IMR-90 (cell line): Measurements from ENCODE around the gene CHIT1. TPM values are rescaled to one million over a fixed set of nuclear protein-coding genes. Genes with fewer than 3 reads are reported as not detected.

ENCODE experiments used
- ATAC-seq: fragments of 200-7000 bp; cut with Tn5 transposase; 2 replicates; pipeline ENCODE4 v1.9.1; 2020; ENCODE audit warnings: low read depth, mild to moderate bottlenecking, moderate library complexity
- BruUV-seq: library from RNA; stranded (reverse); fragments of 400-500 nt; replicated peaks from 2 replicates; lab custom pipeline; 2021; lab: Mats Ljungman, UMichigan
- CTCF ChIA-PET: fragments of 300-600 bp; formaldehyde crosslinking; extraction: SDS; loops from one replicate; lab custom pipeline; 2021; ENCODE audit warnings: antibody characterized with exemption; lab: Yijun Ruan, JAX
- POLR2A ChIA-PET: fragments of 300-600 bp; sonication (Branson Sonifier 250); formaldehyde crosslinking; loops from one replicate; lab custom pipeline; 2022; ENCODE audit warnings: antibody characterized with exemption; ENCODE audit not compliant: unreplicated experiment; lab: Charles Lee
- DNase-seq: peaks from one replicate; pipeline ENCODE4 v3.0.0; 2013
- H2AFZ ChIP-seq: replicated peaks from 2 replicates; pipeline ENCODE3; 2013; ENCODE audit warnings: low read length, mild to moderate bottlenecking; ENCODE audit not compliant: poor library complexity
- H2AK5ac ChIP-seq: 2 replicates; pipeline ENCODE4 v1.6.1; 2013; ENCODE audit warnings: low read depth, low read length, inconsistent platforms
- H2AK9ac ChIP-seq: replicated peaks from 2 replicates; pipeline ENCODE3; 2013; ENCODE audit warnings: mild to moderate bottlenecking, low read depth, low read length, moderate library complexity; ENCODE audit not compliant: poor library complexity
- H2BK120ac ChIP-seq: 2 replicates; pipeline ENCODE4 v1.6.1; 2013; ENCODE audit warnings: low read depth, low read length, inconsistent platforms
- H2BK15ac ChIP-seq: 3 replicates; pipeline ENCODE4 v1.6.1; 2013; ENCODE audit warnings: low read depth, low read length, inconsistent platforms
- H2BK20ac ChIP-seq: 2 replicates; pipeline ENCODE4 v1.6.1; 2013; ENCODE audit warnings: low read depth, mild to moderate bottlenecking, inconsistent platforms, low read length, moderate library complexity
- H2BK5ac ChIP-seq: 2 replicates; pipeline ENCODE4 v1.6.1; 2013; ENCODE audit warnings: mild to moderate bottlenecking, low read depth, low read length, inconsistent platforms; ENCODE audit not compliant: poor library complexity, severe bottlenecking
- H3K14ac ChIP-seq: replicated peaks from 2 replicates; pipeline ENCODE4 v1.6.1; 2013; ENCODE audit warnings: low read depth, low read length, inconsistent platforms
- H3K18ac ChIP-seq: 2 replicates; pipeline ENCODE4 v1.6.1; 2013; ENCODE audit warnings: low read depth, low read length, control low read depth
- H3K23ac ChIP-seq: 2 replicates; pipeline ENCODE4 v1.6.1; 2013; ENCODE audit warnings: low read depth, low read length, inconsistent platforms
- H3K27ac ChIP-seq: 2 replicates; pipeline ENCODE4 v1.5.1; 2013; ENCODE audit warnings: mild to moderate bottlenecking, control low read depth, low read length; ENCODE audit not compliant: insufficient read depth
- H3K27me3 ChIP-seq: 2 replicates; pipeline ENCODE4 v1.6.1; 2013; ENCODE audit warnings: low read length; ENCODE audit not compliant: control insufficient read depth, insufficient read depth
- H3K36me3 ChIP-seq: 2 replicates; pipeline ENCODE4 v1.6.1; 2013; ENCODE audit warnings: low read length, mixed read lengths; ENCODE audit not compliant: control insufficient read depth, insufficient read depth
- H3K4ac ChIP-seq: 2 replicates; pipeline ENCODE4 v1.6.1; 2013; ENCODE audit warnings: low read depth, low read length, inconsistent platforms
- H3K4me1 ChIP-seq: 2 replicates; pipeline ENCODE4 v1.6.1; 2013; ENCODE audit warnings: low read length, mixed read lengths; ENCODE audit not compliant: control insufficient read depth, insufficient read depth
- H3K4me2 ChIP-seq: 2 replicates; pipeline ENCODE4 v1.6.1; 2013; ENCODE audit warnings: low read depth, mild to moderate bottlenecking, control low read depth, low read length, moderate library complexity
- H3K4me3 ChIP-seq: 2 replicates; pipeline ENCODE4 v1.5.1; 2013; ENCODE audit warnings: low read depth, mild to moderate bottlenecking, control low read depth, low read length, moderate library complexity; ENCODE audit not compliant: insufficient read depth
- H3K56ac ChIP-seq: 2 replicates; pipeline ENCODE4 v1.6.1; 2013; ENCODE audit warnings: low read length, inconsistent platforms; ENCODE audit not compliant: insufficient read depth; ENCODE audit errors: extremely low read depth
- H3K79me1 ChIP-seq, 2 experiments: 2 replicates each; pipeline ENCODE4 v1.6.1; 2013; ENCODE audit warnings: low read length in 2 of 2, inconsistent platforms in 1 of 2, low read depth in 1 of 2
- H3K9ac ChIP-seq: 2 replicates; pipeline ENCODE4 v1.6.1; 2013; ENCODE audit warnings: low read depth, low read length, control low read depth
- H3K9me1 ChIP-seq: 2 replicates; pipeline ENCODE4 v1.6.1; 2013; ENCODE audit warnings: low read length, inconsistent platforms; ENCODE audit not compliant: insufficient read depth
- H3K9me3 ChIP-seq: 2 replicates; pipeline ENCODE4 v1.6.1; 2013; ENCODE audit warnings: low read length; ENCODE audit not compliant: control insufficient read depth, insufficient read depth
- H4K20me1 ChIP-seq: 2 replicates; pipeline ENCODE4 v1.6.1; 2013; ENCODE audit warnings: low read length, inconsistent platforms; ENCODE audit not compliant: insufficient read depth
- H4K5ac ChIP-seq: 2 replicates; pipeline ENCODE4 v1.6.1; 2013; ENCODE audit warnings: mild to moderate bottlenecking, low read depth, low read length, control low read depth
- H4K8ac ChIP-seq, 2 experiments: 2 replicates each; pipeline ENCODE4 v1.6.1; 2013; ENCODE audit warnings: low read depth in 2 of 2, low read length in 2 of 2, control low read depth in 1 of 2, inconsistent platforms in 1 of 2
- H4K91ac ChIP-seq: 2 replicates; pipeline ENCODE4 v1.6.1; 2013; ENCODE audit warnings: low read depth, low read length, inconsistent platforms; ENCODE audit not compliant: insufficient read depth
- BHLHE40 ChIP-seq: fragments of 150-350 bp; IDR thresholded peaks from 2 replicates; pipeline ENCODE4 v1.6.1; 2016; ENCODE audit warnings: mild to moderate bottlenecking, low read depth, low read length
- CHD1 ChIP-seq: IDR thresholded peaks from 2 replicates; pipeline ENCODE4 v1.6.1; 2012; ENCODE audit warnings: low read depth, low read length, improper control_type of control experiment
- FOS ChIP-seq: fragments of 150-350 bp; IDR thresholded peaks from 2 replicates; pipeline ENCODE4 v1.6.1; 2016; ENCODE audit warnings: low read depth, low read length
- RCOR1 ChIP-seq: IDR thresholded peaks from 2 replicates; pipeline ENCODE4 v1.6.1; 2012; ENCODE audit warnings: mild to moderate bottlenecking, low read length, improper control_type of control experiment; ENCODE audit not compliant: insufficient replicate concordance
- RFX5 ChIP-seq: IDR thresholded peaks from 2 replicates; pipeline ENCODE4 v1.8.0; 2012; ENCODE audit warnings: low read depth, mild to moderate bottlenecking, low read length, moderate library complexity
- SMC3 ChIP-seq: fragments of 150-350 bp; IDR thresholded peaks from 2 replicates; pipeline ENCODE4 v1.6.1; 2016; ENCODE audit warnings: low read depth, mild to moderate bottlenecking, antibody characterized with exemption, low read length, moderate library complexity
- USF2 ChIP-seq: fragments of 150-350 bp; IDR thresholded peaks from 2 replicates; pipeline ENCODE4 v1.6.1; 2017; ENCODE audit warnings: mild to moderate bottlenecking, antibody characterized with exemption, low read length, low read depth
- WGBS, 2 experiments: methylation state at CpG; one replicate each; pipeline versions ENCODE4 v1.1.5 to v1.1.7; 2013; ENCODE audit warnings: missing lambda C conversion rate in 2 of 2; ENCODE audit not compliant: insufficient read length in 1 of 2; ENCODE audit errors: extremely low coverage in 2 of 2; 5-methylcytosine and 5-hydroxymethylcytosine counted together
- dilution Hi-C: fragments of 300-500 bp; cut with HindIII; formaldehyde crosslinking; loops from one replicate; pipeline ENCODE4 v1.14.3; 2018; ENCODE audit warnings: low sequenced_read_pairs; ENCODE audit not compliant: unreplicated experiment
- in situ Hi-C: fragments of 300-500 bp; cut with MboI; formaldehyde crosslinking; loops from 3 replicates; pipeline ENCODE4 v1.14.3; 2019; ENCODE audit warnings: low sequenced_read_pairs, inconsistent platforms, mixed read lengths
- intact Hi-C: fragments of 100-400 bp; cut with micrococcal nuclease; formaldehyde crosslinking; loops from 2 replicates; pipeline ENCODE4 v1.10.0; 2022
- polyA plus RNA-seq, 3 experiments: library from polyadenylated mRNA; depleted of rRNA; stranded (reverse); fragments of >200 nt; gene quantifications; 2 replicates each; pipeline ENCODE4 v1.2.3, GENCODE V29; 2012; ENCODE audit warnings: low replicate concordance in 1 of 3
- total RNA-seq: library from RNA; depleted of rRNA; stranded (reverse); fragments of >200 nt; gene quantifications from 2 replicates; pipeline ENCODE4 v1.2.3, GENCODE V29; 2012

Gene CHIT1
- total and polyA plus RNA-seq, 2 of the 4 experiments (the other 2 are of a cell fraction): not detected

- CTCF ChIA-PET: no interaction called here
- POLR2A ChIA-PET: no interaction called here
- BruUV-seq: no TSS peak
Observed at GRCh38 chr1:203188686-203189232, 40.7 kb downstream of the CHIT1 start.

More at GRCh38 chr1:203188686-203189232, 40.7 kb downstream of the CHIT1 start:
- H3K23ac ChIP-seq: 0 out of 2 replicates have a peak overlapping the region, but pooled peaks have one; percentile 8
- no peak overlapping the region for H2BK20ac ChIP-seq
- H3K9me3 ChIP-seq: no peaks in the 10 kb centered on the region
- H2AFZ ChIP-seq: no peak overlapping the region
- no peak overlapping the region for H3K18ac ChIP-seq
- no peak overlapping the region for H2BK15ac ChIP-seq
- ATAC-seq: no peak
- no peaks in the 10 kb centered on the region for H4K20me1 ChIP-seq
- no peak overlapping the region for H3K14ac ChIP-seq
- H4K5ac ChIP-seq: no peak overlapping the region
- no peaks in the 10 kb centered on the region for H3K79me1 ChIP-seq
- no peak overlapping the region for H4K8ac ChIP-seq
- H4K91ac ChIP-seq: no peak overlapping the region
- intact Hi-C loops: no loop called here
- WGBS, 2 experiments: no CpG with 5 or more reads among the region's 4 CpGs
- no peaks in the 10 kb centered on the region for H3K9me1 ChIP-seq
- H3K27me3 ChIP-seq: peaks cover 20% of the 10 kb centered on the region
- H3K56ac ChIP-seq: no peak overlapping the region
- no peak for DNase-seq
- H2BK120ac ChIP-seq: no peak overlapping the region
- H3K4me1 ChIP-seq: peaks cover 3% of the 10 kb centered on the region; the same call in 1 of the 2 replicates
- no peak overlapping the region for H3K4me3 ChIP-seq
- no peak overlapping the region for H2BK5ac ChIP-seq
- no peak overlapping the region for H3K4ac ChIP-seq
- no peak overlapping the region for H3K4me2 ChIP-seq
- H3K27ac ChIP-seq: no peak overlapping the region
- in situ Hi-C loops: no loop called here
- TF ChIP-seq BHLHE40: no peak
- TF ChIP-seq FOS: no peak
- TF ChIP-seq SMC3: no peak
- no peak for TF ChIP-seq USF2
- TF ChIP-seq RFX5: no peak
- no peak for TF ChIP-seq CHD1
- no peak for TF ChIP-seq RCOR1
- H3K36me3 ChIP-seq: no peaks in the 10 kb centered on the region
- dilution Hi-C loops: no loop called here
- H2AK5ac ChIP-seq: no peak overlapping the region
- no peak overlapping the region for H3K9ac ChIP-seq
- no peak overlapping the region for H2AK9ac ChIP-seq
